GM23248 (cell line): ENCODE measurements around the gene WASHC4.

ENCODE experiments used
- EZH2 ChIP-seq: fragments of 200-600 bp; sonication (generic); IDR thresholded peaks from 2 replicates; pipeline ENCODE4 v1.6.1; 2018; ENCODE audit warnings: antibody characterized with exemption, mild to moderate bottlenecking; ENCODE audit not compliant: insufficient read depth, poor library complexity, severe bottlenecking
- EZH2phosphoT487 ChIP-seq: fragments of 200-600 bp; sonication (generic); IDR thresholded peaks from 2 replicates; pipeline ENCODE4 v1.6.1; 2018; ENCODE audit warnings: antibody characterized with exemption, moderate library complexity, mild to moderate bottlenecking, low read depth; ENCODE audit not compliant: insufficient read depth

- TF ChIP-seq EZH2 (no peak), EZH2phosphoT487 (no peak)
Measured at GRCh38 chr12:105168006-105168405, 60.5 kb downstream of the WASHC4 start.
